ENCODE data around the gene ENTPD1. TPM values are rescaled to one million over a fixed set of nuclear protein-coding genes. Genes with fewer than 3 reads are reported as not detected.
"Not testable (repeated sequence)": the region's sequence is repeated elsewhere in the genome, so short reads cannot be mapped to it uniquely, and the experiment has no call there.

The ENTPD1 gene
- total RNA-seq, 1 donor from 2014 or later: 0.20 TPM

GRCh38 chr10:95865814-95866466 is 110.0 kb downstream of the ENTPD1 start:
- DNase-seq (ENCODE audit: low read depth): no peak

- no peak for DNase-seq (ENCODE audit: low read depth)
These were observed 110.5 kb downstream of the ENTPD1 start for GRCh38 chr10:95866467-95866842.

- DNase-seq (ENCODE audit: low read depth): no peak
These were observed 111.9 kb downstream of the ENTPD1 start for GRCh38 chr10:95867866-95868265.

- DNase-seq (ENCODE audit: low read depth): no peak
These were observed 116.3 kb downstream of the ENTPD1 start for GRCh38 chr10:95872158-95872711.

GRCh38 chr10:95873139-95873538 is 117.2 kb downstream of the ENTPD1 start:
- no peak for DNase-seq (ENCODE audit: low read depth)

- DNase-seq (ENCODE audit: low read depth): no peak
These were observed 117.7 kb downstream of the ENTPD1 start for GRCh38 chr10:95873651-95874050.

GRCh38 chr10:95874783-95875182 is 118.8 kb downstream of the ENTPD1 start:
- not testable (repeated sequence) for DNase-seq (ENCODE audit: low read depth)

- DNase-seq (ENCODE audit: low read depth): no peak
These were observed 120.8 kb downstream of the ENTPD1 start for GRCh38 chr10:95876756-95877155.

GRCh38 chr10:95877881-95878280 is 121.9 kb downstream of the ENTPD1 start:
- no peak for DNase-seq (ENCODE audit: low read depth)

- no peak for DNase-seq (ENCODE audit: low read depth)
These were observed 124.7 kb downstream of the ENTPD1 start for GRCh38 chr10:95880704-95881103.

- DNase-seq (ENCODE audit: low read depth): no peak
These were observed 125.4 kb downstream of the ENTPD1 start for GRCh38 chr10:95881316-95881715.

GRCh38 chr10:95889830-95890229 is 133.9 kb downstream of the ENTPD1 start:
- peak; percentile 84 for DNase-seq (ENCODE audit: low read depth)

GRCh38 chr10:95896071-95896850 is 140.3 kb downstream of the ENTPD1 start:
- no peak for DNase-seq (ENCODE audit: low read depth)

- DNase-seq (ENCODE audit: low read depth): not testable (repeated sequence)
These were observed 150.1 kb downstream of the ENTPD1 start for GRCh38 chr10:95905897-95906580.

- DNase-seq (ENCODE audit: low read depth): peak; percentile 61
These were observed 150.9 kb downstream of the ENTPD1 start for GRCh38 chr10:95906677-95907455.

GRCh38 chr10:95907456-95908253 is 151.7 kb downstream of the ENTPD1 start, which contains the start of gene CC2D2B:
Gene CC2D2B (plus strand): TSS chr10:95907975. CDS start chr10:95911324, 3,349 bp downstream.
- peak; percentile 63 for DNase-seq (ENCODE audit: low read depth)

GRCh38 chr10:95908450-95908849 is 152.5 kb downstream of the ENTPD1 start:
- no peak for DNase-seq (ENCODE audit: low read depth)

GRCh38 chr10:95909561-95909960 is 153.6 kb downstream of the ENTPD1 start:
- DNase-seq (ENCODE audit: low read depth): peak; percentile 60

- not testable (repeated sequence) for DNase-seq (ENCODE audit: low read depth)
These were observed 160.1 kb downstream of the ENTPD1 start for GRCh38 chr10:95916039-95916438.

Measured in renal cortical epithelial cell (primary cell).